Keratinocyte (primary cell): ENCODE data around the gene ADAMTS13. TPM values are rescaled to one million over a fixed set of nuclear protein-coding genes. Genes with fewer than 3 reads are reported as not detected.

ENCODE experiments used
- DNase-seq: peaks from one replicate; pipeline ENCODE4 v3.0.0-alpha.2; 2011; ENCODE audit warnings: low read depth, missing footprints, low spot score
- FAIRE-seq: peaks from 2 replicates; lab custom pipeline; 2011; peaks lifted over from hg19 to GRCh38; lab: Jason Lieb, UNC
- H2AFZ ChIP-seq: 2 replicates; pipeline ENCODE4 v1.6.0; 2012; ENCODE audit warnings: low read length, control low read depth, inconsistent platforms; ENCODE audit not compliant: control insufficient read depth
- H3K27ac ChIP-seq: 2 replicates; pipeline ENCODE4 v1.5.1; 2011; ENCODE audit warnings: low read length; ENCODE audit not compliant: control insufficient read depth, insufficient read depth
- H3K27me3 ChIP-seq: 3 replicates; pipeline ENCODE4 v1.6.0; 2011; ENCODE audit warnings: low read length; ENCODE audit not compliant: control insufficient read depth, insufficient read depth; ENCODE audit errors: extremely low read depth
- H3K36me3 ChIP-seq, 2 experiments: 2 replicates in 1 of 2; 3 replicates in 1 of 2; pipeline ENCODE4 v1.5.1; 2011; ENCODE audit warnings: low read length in 2 of 2, mild to moderate bottlenecking in 1 of 2; ENCODE audit not compliant: control insufficient read depth in 2 of 2, insufficient read depth in 2 of 2; ENCODE audit errors: extremely low read depth in 1 of 2
- H3K4me1 ChIP-seq: 3 replicates; pipeline ENCODE4 v1.5.1; 2011; ENCODE audit warnings: low read length; ENCODE audit not compliant: control insufficient read depth, insufficient read depth; ENCODE audit errors: extremely low read depth
- H3K4me2 ChIP-seq: 3 replicates; pipeline ENCODE4 v1.6.0; 2011; ENCODE audit warnings: low read depth, low read length; ENCODE audit not compliant: control insufficient read depth, insufficient read depth; ENCODE audit errors: extremely low read depth
- H3K4me3 ChIP-seq, 3 experiments: fragments of 200-600 bp in 1 of 3; sonication (generic) in 1 of 3; 2 replicates in 2 of 3; 3 replicates in 1 of 3; pipeline ENCODE4 v1.5.1; 2011 to 2016; ENCODE audit warnings: low read length in 3 of 3, mild to moderate bottlenecking in 3 of 3, control low read depth in 2 of 3, inconsistent platforms in 1 of 3, low read depth in 1 of 3, mixed read lengths in 1 of 3, mixed run types in 1 of 3, moderate library complexity in 1 of 3; ENCODE audit not compliant: control insufficient read depth in 2 of 3, insufficient read depth in 2 of 3; ENCODE audit errors: extremely low read depth in 1 of 3
- H3K79me2 ChIP-seq: 2 replicates; pipeline ENCODE4 v1.6.0; 2012; ENCODE audit warnings: low read length; ENCODE audit not compliant: control insufficient read depth, insufficient read depth
- H3K9ac ChIP-seq: 3 replicates; pipeline ENCODE4 v1.6.0; 2011; ENCODE audit warnings: low read length; ENCODE audit not compliant: control insufficient read depth, insufficient read depth; ENCODE audit errors: extremely low read depth
- H3K9me1 ChIP-seq: 3 replicates; pipeline ENCODE4 v1.6.0; 2011; ENCODE audit warnings: low read length; ENCODE audit not compliant: control insufficient read depth, insufficient read depth; ENCODE audit errors: extremely low read depth
- H3K9me3 ChIP-seq: 2 replicates; pipeline ENCODE4 v1.5.1; 2012; ENCODE audit warnings: low read depth, low read length; ENCODE audit not compliant: control insufficient read depth
- H4K20me1 ChIP-seq: 3 replicates; pipeline ENCODE4 v1.6.0; 2011; ENCODE audit warnings: low read length; ENCODE audit not compliant: control insufficient read depth, insufficient read depth; ENCODE audit errors: extremely low read depth
- EZH2 ChIP-seq: IDR thresholded peaks from one replicate; pipeline ENCODE4 v1.6.1; 2012; ENCODE audit warnings: inconsistent platforms, mild to moderate bottlenecking, low read length, moderate library complexity
- dilution Hi-C: fragments of 300-500 bp; cut with MboI; formaldehyde crosslinking; loops from one replicate; pipeline ENCODE4 v1.7.0; 2020; ENCODE audit warnings: low sequenced_read_pairs; ENCODE audit not compliant: extremely low pct_ligation_motif_present
- polyA plus RNA-seq, 5 experiments: library from polyadenylated mRNA; depleted of rRNA in 3 of 5; stranded (reverse) in 3 of 5; stranded (forward) in 1 of 5; unstranded in 1 of 5; fragments of >200 nt; gene quantifications; 1 replicate in 1 of 5; 2 replicates in 3 of 5; 3 replicates in 1 of 5; pipeline versions ENCODE4 v1.2.1 to v1.2.3, GENCODE V29; 2011 to 2012; ENCODE audit warnings: missing spikeins in 2 of 5, low read depth in 1 of 5, low replicate concordance in 1 of 5
- TF ChIP-seq, protein P1 (sequence below), 3 experiments: IDR thresholded peaks in 1 of 3; conservative IDR thresholded peaks in 1 of 3; optimal IDR thresholded peaks in 1 of 3; 2 replicates in 2 of 3; 3 replicates in 1 of 3; pipeline versions ENCODE3 to v1.5.1; 2011; ENCODE audit warnings: low read length in 3 of 3, mild to moderate bottlenecking in 3 of 3, moderate library complexity in 2 of 3, control low read depth in 1 of 3, inconsistent platforms in 1 of 3; ENCODE audit not compliant: insufficient read depth in 2 of 3; ENCODE audit errors: extremely low read depth in 1 of 3

ADAMTS13 gene
- polyA plus RNA-seq, 1 donor (not counting 4 experiments of a cell fraction or from before 2014, with no cell fraction given), result 1.1 TPM

DNA sequence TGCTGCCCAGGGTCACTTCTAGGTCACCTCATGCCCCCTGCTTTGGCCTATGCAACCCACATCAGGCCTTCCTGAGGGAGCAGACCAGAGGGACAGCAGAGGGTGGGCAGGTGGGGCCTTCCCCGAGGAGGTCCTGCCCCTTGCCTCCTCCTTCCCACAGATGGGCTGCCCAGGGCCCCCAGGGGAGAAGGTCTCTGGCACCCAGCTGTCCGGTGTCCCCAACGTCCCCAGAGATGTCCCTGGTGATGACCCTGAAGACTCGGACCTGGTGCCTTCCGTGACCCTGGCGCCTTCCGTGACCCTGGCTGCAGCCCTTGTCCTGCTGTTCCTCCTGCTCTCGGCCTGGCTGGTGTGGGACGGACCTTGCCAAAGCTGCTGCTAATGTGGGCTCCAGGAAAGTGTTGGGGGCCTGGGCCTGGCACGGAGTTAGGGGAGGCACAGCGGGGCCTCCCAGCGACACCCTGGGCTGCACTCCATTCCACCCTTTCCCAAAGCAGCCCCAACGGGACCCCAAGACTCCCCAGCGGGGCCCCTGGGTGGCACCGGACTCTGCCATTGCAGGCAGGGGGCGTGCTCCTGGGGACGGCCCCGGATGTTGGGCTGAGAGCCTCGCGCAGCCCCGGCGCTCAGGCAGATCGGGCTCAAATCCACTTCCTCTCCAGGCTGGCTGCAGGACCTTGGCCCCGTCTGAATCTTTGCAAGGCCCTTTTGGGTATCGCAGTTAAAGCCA lies 63.5 kb downstream of the ADAMTS13 start:
- no peak overlapping the region for H3K9ac ChIP-seq
- H3K9me3 ChIP-seq, result no peaks in the 10 kb centered on the region
- DNase-seq, result no peak
- dilution Hi-C loops, result no loop called here
- TF ChIP-seq EZH2, result no peak
- TF ChIP-seq, protein P1, sequence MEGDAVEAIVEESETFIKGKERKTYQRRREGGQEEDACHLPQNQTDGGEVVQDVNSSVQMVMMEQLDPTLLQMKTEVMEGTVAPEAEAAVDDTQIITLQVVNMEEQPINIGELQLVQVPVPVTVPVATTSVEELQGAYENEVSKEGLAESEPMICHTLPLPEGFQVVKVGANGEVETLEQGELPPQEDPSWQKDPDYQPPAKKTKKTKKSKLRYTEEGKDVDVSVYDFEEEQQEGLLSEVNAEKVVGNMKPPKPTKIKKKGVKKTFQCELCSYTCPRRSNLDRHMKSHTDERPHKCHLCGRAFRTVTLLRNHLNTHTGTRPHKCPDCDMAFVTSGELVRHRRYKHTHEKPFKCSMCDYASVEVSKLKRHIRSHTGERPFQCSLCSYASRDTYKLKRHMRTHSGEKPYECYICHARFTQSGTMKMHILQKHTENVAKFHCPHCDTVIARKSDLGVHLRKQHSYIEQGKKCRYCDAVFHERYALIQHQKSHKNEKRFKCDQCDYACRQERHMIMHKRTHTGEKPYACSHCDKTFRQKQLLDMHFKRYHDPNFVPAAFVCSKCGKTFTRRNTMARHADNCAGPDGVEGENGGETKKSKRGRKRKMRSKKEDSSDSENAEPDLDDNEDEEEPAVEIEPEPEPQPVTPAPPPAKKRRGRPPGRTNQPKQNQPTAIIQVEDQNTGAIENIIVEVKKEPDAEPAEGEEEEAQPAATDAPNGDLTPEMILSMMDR (optimal IDR thresholded peaks at IDR 0.05 in 1 of 3, IDR thresholded peaks at IDR 0.05 in 1 of 3, conservative IDR thresholded peaks at IDR 0.05 in 1 of 3; ENCODE audit: extremely low read depth in 1 of 3, insufficient read depth in 2 of 3, low read length in 3 of 3), result no peak
- H3K27ac ChIP-seq, result no peak overlapping the region
- H4K20me1 ChIP-seq, result no peaks in the 10 kb centered on the region
- no peaks in the 10 kb centered on the region for H3K36me3 ChIP-seq
- no peak overlapping the region for H3K4me3 ChIP-seq
- peaks cover 22% of the 10 kb centered on the region for H3K27me3 ChIP-seq
- H3K9me1 ChIP-seq, result no peaks in the 10 kb centered on the region
- no peak for FAIRE-seq
- no peak overlapping the region for H3K4me2 ChIP-seq
- no peaks in the 10 kb centered on the region for H3K79me2 ChIP-seq
- H2AFZ ChIP-seq, result no peak overlapping the region
- H3K4me1 ChIP-seq, result no peaks in the 10 kb centered on the region

DNA sequence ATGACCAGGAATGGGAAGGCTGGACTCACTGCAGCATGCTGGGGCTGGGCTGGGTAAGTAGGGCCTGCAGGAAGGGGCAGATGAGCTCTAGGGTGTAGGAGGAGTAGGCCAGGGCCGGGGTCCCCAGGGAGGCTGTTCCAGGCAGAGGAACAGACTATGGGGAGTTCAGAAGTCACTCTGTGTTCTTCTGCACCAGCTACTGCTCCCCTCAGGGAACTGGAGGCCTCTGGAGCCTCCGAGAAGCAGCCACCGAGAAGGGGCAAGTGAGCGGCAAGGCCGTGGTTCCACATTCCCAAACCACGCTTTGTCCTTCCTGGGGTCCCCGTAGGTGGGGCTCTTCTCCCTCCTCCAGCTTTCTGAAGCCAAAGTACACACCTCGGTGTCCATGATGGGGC lies 65.2 kb downstream of the ADAMTS13 start:
- Histone ChIP-seq H2AFZ (no peak overlapping the region), H3K27ac (no peak overlapping the region), H3K27me3 (peaks cover 26% of the 10 kb centered on the region), H3K9ac (no peak overlapping the region), H3K9me3 (no peaks in the 10 kb centered on the region), H3K36me3 (no peaks in the 10 kb centered on the region), H3K79me2 (no peaks in the 10 kb centered on the region), H3K4me2 (no peak overlapping the region), H4K20me1 (no peaks in the 10 kb centered on the region), H3K4me3 (no peak overlapping the region), H3K4me1 (peaks cover 8% of the 10 kb centered on the region), H3K9me1 (no peaks in the 10 kb centered on the region)
- DNase-seq (no peak), FAIRE-seq (no peak)
- TF ChIP-seq, protein P1 (optimal IDR thresholded peaks at IDR 0.05 in 1 of 3, IDR thresholded peaks at IDR 0.05 in 1 of 3, conservative IDR thresholded peaks at IDR 0.05 in 1 of 3; ENCODE audit: extremely low read depth in 1 of 3, insufficient read depth in 2 of 3, low read length in 3 of 3), result no peak
- dilution Hi-C loops, result no loop called here
